NCI-H2107 treated with DMSO at 0.1 percent for 48 hours (cell line): ENCODE results near the gene CCPG1.
"Not testable (repeated sequence)": the region's sequence is repeated elsewhere in the genome, so short reads cannot be mapped to it uniquely, and the experiment has no call there.

Experiments
- DNase-seq: peaks from one replicate; lab custom pipeline; 2025; ENCODE audit not compliant: unreplicated experiment; lab: John Stamatoyannopoulos, UW

The CCPG1 gene, protein sequence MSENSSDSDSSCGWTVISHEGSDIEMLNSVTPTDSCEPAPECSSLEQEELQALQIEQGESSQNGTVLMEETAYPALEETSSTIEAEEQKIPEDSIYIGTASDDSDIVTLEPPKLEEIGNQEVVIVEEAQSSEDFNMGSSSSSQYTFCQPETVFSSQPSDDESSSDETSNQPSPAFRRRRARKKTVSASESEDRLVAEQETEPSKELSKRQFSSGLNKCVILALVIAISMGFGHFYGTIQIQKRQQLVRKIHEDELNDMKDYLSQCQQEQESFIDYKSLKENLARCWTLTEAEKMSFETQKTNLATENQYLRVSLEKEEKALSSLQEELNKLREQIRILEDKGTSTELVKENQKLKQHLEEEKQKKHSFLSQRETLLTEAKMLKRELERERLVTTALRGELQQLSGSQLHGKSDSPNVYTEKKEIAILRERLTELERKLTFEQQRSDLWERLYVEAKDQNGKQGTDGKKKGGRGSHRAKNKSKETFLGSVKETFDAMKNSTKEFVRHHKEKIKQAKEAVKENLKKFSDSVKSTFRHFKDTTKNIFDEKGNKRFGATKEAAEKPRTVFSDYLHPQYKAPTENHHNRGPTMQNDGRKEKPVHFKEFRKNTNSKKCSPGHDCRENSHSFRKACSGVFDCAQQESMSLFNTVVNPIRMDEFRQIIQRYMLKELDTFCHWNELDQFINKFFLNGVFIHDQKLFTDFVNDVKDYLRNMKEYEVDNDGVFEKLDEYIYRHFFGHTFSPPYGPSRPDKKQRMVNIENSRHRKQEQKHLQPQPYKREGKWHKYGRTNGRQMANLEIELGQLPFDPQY

GRCh38 chr15:55408012-55408928 lies at the start of gene CCPG1, which contains the start of gene PIERCE2:
Gene CCPG1, minus strand, starts transcription at chr15:55408359. Its CDS starts 18,935 bp downstream, at chr15:55389424.
Gene PIERCE2, plus strand, starts transcription at chr15:55408495. Its CDS starts 274 bp downstream, at chr15:55408769.
- peak; percentile 80 for DNase-seq

DNA sequence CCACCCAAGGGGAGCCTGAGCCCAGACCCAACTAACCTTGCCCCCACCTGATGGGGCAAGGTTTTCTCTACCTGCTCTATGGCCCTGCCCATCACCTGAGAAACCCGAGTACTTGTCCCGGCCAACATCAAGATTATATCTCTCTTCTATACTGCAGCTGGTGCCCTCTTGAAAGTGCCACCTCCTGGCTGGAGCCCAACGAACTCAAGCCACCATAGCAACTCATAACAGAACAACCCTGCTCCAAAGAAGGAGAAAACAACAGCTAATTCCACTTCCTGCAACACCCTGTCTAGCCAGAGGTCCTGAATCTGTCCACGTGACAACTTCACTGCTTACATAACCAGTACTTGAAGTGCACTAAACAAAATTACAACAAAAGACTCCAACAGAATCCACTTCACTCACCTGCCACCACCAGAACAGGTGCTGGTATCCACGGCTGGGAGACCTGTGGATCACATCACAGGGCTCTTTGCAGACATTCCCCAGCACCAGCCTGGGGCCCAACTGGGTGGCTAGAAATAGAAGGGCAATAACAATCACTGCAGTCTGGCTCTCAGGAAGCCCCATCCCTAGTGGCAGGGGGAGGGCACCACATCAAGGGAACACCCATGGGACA lies 49.4 kb upstream of the CCPG1 start:
- DNase-seq, result peak; percentile 72

DNA sequence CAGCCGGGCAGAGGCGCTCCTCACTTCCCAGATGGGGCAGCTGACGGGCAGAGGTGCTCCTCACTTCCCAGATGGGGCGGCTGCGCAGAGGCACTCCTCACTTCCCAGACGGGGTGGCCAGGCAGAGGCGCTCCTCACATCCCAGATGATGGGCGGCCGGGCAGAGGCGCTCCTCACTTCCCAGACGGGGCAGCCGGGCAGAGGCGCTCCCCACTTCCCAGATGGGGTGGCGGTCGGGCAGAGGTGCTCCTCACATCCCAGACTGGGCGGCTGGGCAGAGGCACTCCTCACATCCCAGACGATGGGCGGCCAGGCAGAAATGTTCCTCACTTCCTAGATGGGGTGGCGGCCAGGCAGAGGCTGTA lies 38.9 kb upstream of the CCPG1 start:
- not testable (repeated sequence) for DNase-seq

DNA sequence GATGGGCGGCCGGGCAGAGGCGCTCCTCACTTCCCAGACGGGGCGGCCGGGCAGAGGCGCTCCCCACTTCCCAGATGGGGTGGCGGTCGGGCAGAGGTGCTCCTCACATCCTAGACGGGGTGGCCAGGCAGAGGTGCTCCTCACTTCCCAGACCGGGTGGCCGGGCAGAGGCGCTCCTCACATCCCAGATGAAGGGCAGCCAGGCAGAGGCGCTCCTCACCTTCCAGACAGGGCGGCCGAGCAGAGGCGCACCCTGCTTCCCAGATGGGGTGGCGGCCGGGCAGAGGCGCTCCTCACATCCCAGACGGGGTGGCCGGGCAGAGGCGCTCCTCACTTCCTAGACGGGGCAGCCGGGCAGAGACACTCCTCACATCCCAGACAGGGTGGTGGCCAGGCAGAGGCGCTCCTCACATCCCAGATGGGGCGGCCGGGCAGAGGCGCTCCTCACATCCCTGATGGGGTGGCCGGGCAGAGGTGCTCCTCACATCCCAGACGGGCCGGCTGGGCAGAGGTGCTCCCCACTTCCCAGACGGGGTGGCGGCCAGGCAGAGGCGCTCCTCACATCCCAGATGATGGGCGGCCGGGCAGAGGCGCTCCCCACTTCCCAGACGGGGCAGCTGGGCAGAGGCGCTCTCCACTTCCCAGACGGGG lies 38.3 kb upstream of the CCPG1 start:
- not testable (repeated sequence) for DNase-seq

DNA sequence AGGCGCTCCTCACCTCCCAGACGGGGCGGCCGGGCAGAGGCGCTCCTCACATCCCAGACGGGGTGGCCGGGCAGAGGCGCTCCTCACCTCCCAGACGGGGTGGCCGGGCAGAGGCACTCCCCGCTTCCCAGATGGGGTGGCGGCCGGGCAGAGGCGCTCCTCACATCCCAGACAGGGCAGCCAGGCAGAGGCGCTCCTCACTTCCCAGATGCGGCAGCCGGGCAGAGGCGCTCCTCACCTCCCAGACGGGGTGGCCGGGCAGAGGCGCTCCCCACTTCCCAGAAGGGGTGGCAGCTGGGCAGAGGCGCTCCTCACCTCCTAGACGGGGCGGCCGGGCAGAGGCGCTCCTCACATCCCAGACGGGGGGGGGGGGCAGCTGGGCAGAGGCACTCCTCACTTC lies 37.8 kb upstream of the CCPG1 start:
- not testable (repeated sequence) for DNase-seq

DNA sequence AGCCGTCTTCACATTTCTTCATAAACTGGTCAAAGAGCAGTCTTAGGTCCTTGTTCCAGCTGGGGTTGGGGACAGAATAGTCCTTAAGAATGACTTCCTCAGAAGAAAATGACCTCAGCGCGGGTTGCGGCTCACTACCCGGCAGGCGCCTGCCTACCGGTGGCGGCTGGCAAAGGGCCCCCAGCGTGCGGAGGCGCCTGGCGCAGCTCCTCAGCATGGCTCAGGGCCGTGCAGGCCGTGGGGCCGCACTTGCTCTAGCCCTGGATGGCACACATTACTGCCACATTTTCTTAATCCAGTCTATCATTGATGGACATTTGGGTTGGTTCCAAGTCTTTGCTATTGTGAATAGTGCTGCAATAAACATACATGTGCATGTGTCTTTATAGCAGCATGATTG lies 35.0 kb upstream of the CCPG1 start:
- DNase-seq, result not testable (repeated sequence)

GRCh38 chr15:55434989-55435825 lies 27.0 kb upstream of the CCPG1 start:
- DNase-seq, result peak; percentile 12

- DNase-seq, result no peak
Observed at GRCh38 chr15:55422089-55422488, 13.9 kb upstream of the CCPG1 start.

- no peak for DNase-seq
Observed at GRCh38 chr15:55420171-55420866, 12.2 kb upstream of the CCPG1 start.

GRCh38 chr15:55417678-55418077 lies 9.5 kb upstream of the CCPG1 start:
- DNase-seq, result not testable (repeated sequence)

DNA sequence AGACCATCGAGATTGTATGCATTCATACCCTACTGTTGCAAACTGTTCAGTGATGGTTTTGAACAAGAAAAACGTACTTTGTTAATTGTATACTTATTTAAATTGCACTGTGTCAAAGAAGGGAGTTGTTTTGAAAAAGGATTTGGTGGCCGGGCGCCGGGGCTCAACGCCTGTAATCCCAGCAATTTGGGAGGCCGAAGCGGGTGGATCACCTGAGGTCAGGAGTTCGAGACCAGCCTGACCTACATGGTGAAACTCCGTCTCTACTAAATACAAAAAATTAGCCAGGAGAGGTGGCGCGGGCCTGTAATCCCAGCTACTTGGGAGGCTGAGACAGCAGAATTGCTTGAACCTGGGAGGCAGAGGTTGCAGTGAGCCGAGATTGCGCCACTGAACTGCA lies 817 bp upstream of the CCPG1 start:
- not testable (repeated sequence) for DNase-seq

DNA sequence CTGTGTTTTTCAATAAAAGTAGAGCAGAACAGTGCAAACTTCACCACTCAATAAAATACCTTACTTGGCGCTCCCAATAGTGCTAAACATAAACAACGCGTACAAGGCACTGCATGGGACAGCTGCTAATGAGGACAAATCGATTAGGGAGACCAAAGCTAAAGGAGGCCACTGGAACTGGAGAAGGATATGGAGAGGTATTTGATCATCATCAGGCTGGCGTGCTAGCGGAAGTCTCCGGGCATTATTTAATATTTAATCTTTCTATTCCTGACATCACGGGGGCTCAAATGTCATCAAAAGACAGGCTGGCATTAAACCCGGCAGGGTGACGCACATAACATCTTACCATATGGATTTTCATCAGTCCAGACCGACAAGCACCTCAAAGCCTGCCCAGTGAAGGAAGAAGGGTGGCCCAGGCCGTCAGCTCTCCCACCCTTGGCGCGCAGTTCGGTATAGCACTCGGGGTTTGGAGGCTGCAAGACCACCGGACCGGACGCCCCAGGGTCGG lies 604 bp downstream of the CCPG1 start:
- DNase-seq, result no peak

GRCh38 chr15:55403531-55403930 lies 4.6 kb downstream of the CCPG1 start:
- DNase-seq, result no peak

DNA sequence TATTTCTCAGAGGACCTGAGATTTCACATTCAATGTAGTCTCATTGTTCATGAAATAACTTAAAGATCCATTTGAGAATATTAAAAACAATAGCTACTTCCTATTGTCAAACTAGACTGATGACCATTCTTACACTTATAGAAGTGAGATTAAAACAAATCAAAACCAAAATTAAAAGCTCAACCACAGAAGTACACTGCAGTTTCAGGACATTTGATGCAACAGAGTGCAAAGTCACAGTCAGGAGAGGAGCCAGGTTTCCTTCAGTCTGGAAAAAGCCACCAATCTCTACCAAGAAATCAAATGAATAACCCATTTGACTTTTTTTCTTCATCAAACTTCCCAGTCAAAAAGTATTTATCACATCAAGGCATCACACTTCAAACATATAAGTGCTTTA lies 5.5 kb downstream of the CCPG1 start:
- no peak for DNase-seq

DNA sequence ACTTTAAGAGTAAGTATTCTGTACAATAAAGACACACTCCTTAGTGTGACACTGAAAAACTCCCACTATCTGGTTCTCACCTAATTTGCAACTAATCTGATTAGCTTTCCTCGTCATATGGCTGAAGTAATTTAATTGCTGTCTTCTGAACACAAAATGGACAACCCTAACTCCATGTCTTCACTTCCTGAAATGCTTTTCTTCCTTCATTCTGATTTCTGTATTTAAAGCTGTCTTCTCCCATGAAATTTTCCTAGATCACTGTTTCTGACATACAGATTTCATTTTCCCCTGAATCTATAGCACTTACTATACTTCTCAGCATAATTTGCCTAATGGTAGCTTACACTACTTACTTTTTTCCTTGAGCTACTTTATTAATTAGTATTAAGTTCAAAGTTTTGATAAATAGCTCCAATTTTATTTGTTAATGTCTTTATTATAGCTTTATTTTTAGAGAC lies 6.3 kb downstream of the CCPG1 start:
- DNase-seq, result no peak

GRCh38 chr15:55400050-55400449 lies 8.1 kb downstream of the CCPG1 start:
- not testable (repeated sequence) for DNase-seq

GRCh38 chr15:55398243-55398642 lies 9.9 kb downstream of the CCPG1 start:
- no peak for DNase-seq

DNA sequence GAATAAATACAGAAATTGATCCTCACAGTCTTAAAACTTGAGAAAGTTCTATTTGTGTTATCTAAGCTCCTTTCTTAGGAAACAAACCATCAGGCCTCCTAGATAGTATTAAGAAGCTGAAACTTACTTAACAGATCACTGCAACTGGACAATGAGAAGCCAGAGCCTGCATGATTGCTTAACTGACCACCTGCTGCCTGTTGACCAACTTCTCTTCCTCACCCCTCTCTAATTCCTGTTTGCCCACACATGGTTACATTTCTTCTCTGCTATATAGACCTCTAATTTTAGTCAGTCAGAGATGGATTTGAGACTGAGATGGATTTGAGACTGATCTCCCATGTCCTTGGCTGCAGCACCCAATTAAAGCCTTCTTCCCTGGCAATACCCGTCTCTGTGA lies 13.5 kb downstream of the CCPG1 start:
- no peak for DNase-seq
